IMR-90 (cell line): ENCODE data around the gene MYADM. TPM values are rescaled to one million over a fixed set of nuclear protein-coding genes. Genes with fewer than 3 reads are reported as not detected.

ENCODE experiments used
- ATAC-seq: fragments of 200-7000 bp; cut with Tn5 transposase; 2 replicates; pipeline ENCODE4 v1.9.1; 2020; ENCODE audit warnings: low read depth, mild to moderate bottlenecking, moderate library complexity
- BruUV-seq: library from RNA; stranded (reverse); fragments of 400-500 nt; replicated peaks from 2 replicates; lab custom pipeline; 2021; lab: Mats Ljungman, UMichigan
- CTCF ChIA-PET: fragments of 300-600 bp; formaldehyde crosslinking; extraction: SDS; loops from one replicate; lab custom pipeline; 2021; ENCODE audit warnings: antibody characterized with exemption; lab: Yijun Ruan, JAX
- POLR2A ChIA-PET: fragments of 300-600 bp; sonication (Branson Sonifier 250); formaldehyde crosslinking; loops from one replicate; lab custom pipeline; 2022; ENCODE audit warnings: antibody characterized with exemption; ENCODE audit not compliant: unreplicated experiment; lab: Charles Lee
- DNase-seq: peaks from one replicate; pipeline ENCODE4 v3.0.0; 2013
- H2AFZ ChIP-seq: replicated peaks from 2 replicates; pipeline ENCODE3; 2013; ENCODE audit warnings: low read length, mild to moderate bottlenecking; ENCODE audit not compliant: poor library complexity
- H2AK5ac ChIP-seq: 2 replicates; pipeline ENCODE4 v1.6.1; 2013; ENCODE audit warnings: low read depth, low read length, inconsistent platforms
- H2AK9ac ChIP-seq: replicated peaks from 2 replicates; pipeline ENCODE3; 2013; ENCODE audit warnings: mild to moderate bottlenecking, low read depth, low read length, moderate library complexity; ENCODE audit not compliant: poor library complexity
- H2BK120ac ChIP-seq: 2 replicates; pipeline ENCODE4 v1.6.1; 2013; ENCODE audit warnings: low read depth, low read length, inconsistent platforms
- H2BK15ac ChIP-seq: 3 replicates; pipeline ENCODE4 v1.6.1; 2013; ENCODE audit warnings: low read depth, low read length, inconsistent platforms
- H2BK20ac ChIP-seq: 2 replicates; pipeline ENCODE4 v1.6.1; 2013; ENCODE audit warnings: low read depth, mild to moderate bottlenecking, inconsistent platforms, low read length, moderate library complexity
- H2BK5ac ChIP-seq: 2 replicates; pipeline ENCODE4 v1.6.1; 2013; ENCODE audit warnings: mild to moderate bottlenecking, low read depth, low read length, inconsistent platforms; ENCODE audit not compliant: poor library complexity, severe bottlenecking
- H3K14ac ChIP-seq: replicated peaks from 2 replicates; pipeline ENCODE4 v1.6.1; 2013; ENCODE audit warnings: low read depth, low read length, inconsistent platforms
- H3K18ac ChIP-seq: 2 replicates; pipeline ENCODE4 v1.6.1; 2013; ENCODE audit warnings: low read depth, low read length, control low read depth
- H3K23ac ChIP-seq: 2 replicates; pipeline ENCODE4 v1.6.1; 2013; ENCODE audit warnings: low read depth, low read length, inconsistent platforms
- H3K27ac ChIP-seq: 2 replicates; pipeline ENCODE4 v1.5.1; 2013; ENCODE audit warnings: mild to moderate bottlenecking, control low read depth, low read length; ENCODE audit not compliant: insufficient read depth
- H3K27me3 ChIP-seq: 2 replicates; pipeline ENCODE4 v1.6.1; 2013; ENCODE audit warnings: low read length; ENCODE audit not compliant: control insufficient read depth, insufficient read depth
- H3K36me3 ChIP-seq: 2 replicates; pipeline ENCODE4 v1.6.1; 2013; ENCODE audit warnings: low read length, mixed read lengths; ENCODE audit not compliant: control insufficient read depth, insufficient read depth
- H3K4ac ChIP-seq: 2 replicates; pipeline ENCODE4 v1.6.1; 2013; ENCODE audit warnings: low read depth, low read length, inconsistent platforms
- H3K4me1 ChIP-seq: 2 replicates; pipeline ENCODE4 v1.6.1; 2013; ENCODE audit warnings: low read length, mixed read lengths; ENCODE audit not compliant: control insufficient read depth, insufficient read depth
- H3K4me2 ChIP-seq: 2 replicates; pipeline ENCODE4 v1.6.1; 2013; ENCODE audit warnings: low read depth, mild to moderate bottlenecking, control low read depth, low read length, moderate library complexity
- H3K4me3 ChIP-seq: 2 replicates; pipeline ENCODE4 v1.5.1; 2013; ENCODE audit warnings: low read depth, mild to moderate bottlenecking, control low read depth, low read length, moderate library complexity; ENCODE audit not compliant: insufficient read depth
- H3K56ac ChIP-seq: 2 replicates; pipeline ENCODE4 v1.6.1; 2013; ENCODE audit warnings: low read length, inconsistent platforms; ENCODE audit not compliant: insufficient read depth; ENCODE audit errors: extremely low read depth
- H3K79me1 ChIP-seq, 2 experiments: 2 replicates each; pipeline ENCODE4 v1.6.1; 2013; ENCODE audit warnings: low read length in 2 of 2, inconsistent platforms in 1 of 2, low read depth in 1 of 2
- H3K9ac ChIP-seq: 2 replicates; pipeline ENCODE4 v1.6.1; 2013; ENCODE audit warnings: low read depth, low read length, control low read depth
- H3K9me1 ChIP-seq: 2 replicates; pipeline ENCODE4 v1.6.1; 2013; ENCODE audit warnings: low read length, inconsistent platforms; ENCODE audit not compliant: insufficient read depth
- H3K9me3 ChIP-seq: 2 replicates; pipeline ENCODE4 v1.6.1; 2013; ENCODE audit warnings: low read length; ENCODE audit not compliant: control insufficient read depth, insufficient read depth
- H4K20me1 ChIP-seq: 2 replicates; pipeline ENCODE4 v1.6.1; 2013; ENCODE audit warnings: low read length, inconsistent platforms; ENCODE audit not compliant: insufficient read depth
- H4K5ac ChIP-seq: 2 replicates; pipeline ENCODE4 v1.6.1; 2013; ENCODE audit warnings: mild to moderate bottlenecking, low read depth, low read length, control low read depth
- H4K8ac ChIP-seq, 2 experiments: 2 replicates each; pipeline ENCODE4 v1.6.1; 2013; ENCODE audit warnings: low read depth in 2 of 2, low read length in 2 of 2, control low read depth in 1 of 2, inconsistent platforms in 1 of 2
- H4K91ac ChIP-seq: 2 replicates; pipeline ENCODE4 v1.6.1; 2013; ENCODE audit warnings: low read depth, low read length, inconsistent platforms; ENCODE audit not compliant: insufficient read depth
- BHLHE40 ChIP-seq: fragments of 150-350 bp; IDR thresholded peaks from 2 replicates; pipeline ENCODE4 v1.6.1; 2016; ENCODE audit warnings: mild to moderate bottlenecking, low read depth, low read length
- CEBPB ChIP-seq: IDR thresholded peaks from 2 replicates; pipeline ENCODE4 v1.6.1; 2012; ENCODE audit warnings: low read depth, low read length, improper control_type of control experiment
- ELK1 ChIP-seq: fragments of 150-350 bp; IDR thresholded peaks from 2 replicates; pipeline ENCODE4 v1.6.1; 2016; ENCODE audit warnings: low read depth, mild to moderate bottlenecking, low read length, moderate library complexity, borderline replicate concordance
- FOS ChIP-seq: fragments of 150-350 bp; IDR thresholded peaks from 2 replicates; pipeline ENCODE4 v1.6.1; 2016; ENCODE audit warnings: low read depth, low read length
- MAFK ChIP-seq: IDR thresholded peaks from 2 replicates; pipeline ENCODE4 v1.6.1; 2012; ENCODE audit warnings: low read depth, low read length, improper control_type of control experiment
- MAZ ChIP-seq: IDR thresholded peaks from 2 replicates; pipeline ENCODE4 v1.6.1; 2012; ENCODE audit warnings: low read depth, mild to moderate bottlenecking, low read length, improper control_type of control experiment, moderate library complexity, borderline replicate concordance
- POLR2A ChIP-seq: IDR thresholded peaks from 2 replicates; pipeline ENCODE4 v1.6.1; 2012; ENCODE audit warnings: mild to moderate bottlenecking, low read depth, low read length
- RAD21 ChIP-seq: IDR thresholded peaks from 2 replicates; pipeline ENCODE4 v1.6.1; 2012; ENCODE audit warnings: low read length, improper control_type of control experiment
- RCOR1 ChIP-seq: IDR thresholded peaks from 2 replicates; pipeline ENCODE4 v1.6.1; 2012; ENCODE audit warnings: mild to moderate bottlenecking, low read length, improper control_type of control experiment; ENCODE audit not compliant: insufficient replicate concordance
- SMC3 ChIP-seq: fragments of 150-350 bp; IDR thresholded peaks from 2 replicates; pipeline ENCODE4 v1.6.1; 2016; ENCODE audit warnings: low read depth, mild to moderate bottlenecking, antibody characterized with exemption, low read length, moderate library complexity
- USF2 ChIP-seq: fragments of 150-350 bp; IDR thresholded peaks from 2 replicates; pipeline ENCODE4 v1.6.1; 2017; ENCODE audit warnings: mild to moderate bottlenecking, antibody characterized with exemption, low read length, low read depth
- WGBS, 2 experiments: methylation state at CpG; one replicate each; pipeline versions ENCODE4 v1.1.5 to v1.1.7; 2013; ENCODE audit warnings: missing lambda C conversion rate in 2 of 2; ENCODE audit not compliant: insufficient read length in 1 of 2; ENCODE audit errors: extremely low coverage in 2 of 2; 5-methylcytosine and 5-hydroxymethylcytosine counted together
- dilution Hi-C: fragments of 300-500 bp; cut with HindIII; formaldehyde crosslinking; loops from one replicate; pipeline ENCODE4 v1.14.3; 2018; ENCODE audit warnings: low sequenced_read_pairs; ENCODE audit not compliant: unreplicated experiment
- in situ Hi-C: fragments of 300-500 bp; cut with MboI; formaldehyde crosslinking; loops from 3 replicates; pipeline ENCODE4 v1.14.3; 2019; ENCODE audit warnings: low sequenced_read_pairs, inconsistent platforms, mixed read lengths
- intact Hi-C: fragments of 100-400 bp; cut with micrococcal nuclease; formaldehyde crosslinking; loops from 2 replicates; pipeline ENCODE4 v1.10.0; 2022
- polyA plus RNA-seq, 3 experiments: library from polyadenylated mRNA; depleted of rRNA; stranded (reverse); fragments of >200 nt; gene quantifications; 2 replicates each; pipeline ENCODE4 v1.2.3, GENCODE V29; 2012; ENCODE audit warnings: low replicate concordance in 1 of 3
- total RNA-seq: library from RNA; depleted of rRNA; stranded (reverse); fragments of >200 nt; gene quantifications from 2 replicates; pipeline ENCODE4 v1.2.3, GENCODE V29; 2012

The MYADM gene
- total and polyA plus RNA-seq, 2 of the 4 experiments (the other 2 are of a cell fraction) = 4.8 to 96.1 TPM

GRCh38 chr19:53912653-53913052 is 45.0 kb downstream of the MYADM start:
- BruUV-seq = no TSS peak
- no peak for DNase-seq
- Histone ChIP-seq H3K79me1 (no peaks in the 10 kb centered on the region), H3K18ac (no peak overlapping the region), H2BK15ac (no peak overlapping the region), H3K56ac (no peak overlapping the region), H2BK5ac (no peak overlapping the region), H4K91ac (no peak overlapping the region), H3K23ac (no peak overlapping the region), H2AFZ (no peak overlapping the region), H3K4me1 (peaks cover 5% of the 10 kb centered on the region; the same call in 1 of the 2 replicates), H2BK20ac (no peak overlapping the region), H4K8ac (no peak overlapping the region), H3K4me2 (no peak overlapping the region), H3K9me1 (no peaks in the 10 kb centered on the region), H2BK120ac (no peak overlapping the region), H2AK5ac (no peak overlapping the region), H3K36me3 (no peaks in the 10 kb centered on the region; the same call in 1 of the 2 replicates), H2AK9ac (no peak overlapping the region), H3K4me3 (no peak overlapping the region), H4K5ac (no peak overlapping the region), H4K20me1 (no peaks in the 10 kb centered on the region), H3K9me3 (no peaks in the 10 kb centered on the region), H3K14ac (no peak overlapping the region), H3K9ac (no peak overlapping the region), H3K4ac (no peak overlapping the region), H3K27ac (no peak overlapping the region), H3K27me3 (peaks cover 22% of the 10 kb centered on the region)
- ChIA-PET CTCF (no interaction called here), POLR2A (no interaction called here)
- dilution Hi-C loops (no loop called here), in situ Hi-C loops (no loop called here), intact Hi-C loops (no loop called here)
- WGBS, 2 experiments = 67% methylated on average over 14 of the region's 18 CpGs; no CpG with 5 or more reads in 1 of the 2 experiments
- no peak for ATAC-seq
- TF ChIP-seq RAD21 (no peak), USF2 (no peak), CEBPB (no peak), BHLHE40 (no peak), MAFK (no peak), POLR2A (no peak), RCOR1 (no peak), FOS (no peak), MAZ (no peak), ELK1 (no peak), SMC3 (no peak)
